ENCODE data around the gene CHIT1. TPM values are rescaled to one million over a fixed set of nuclear protein-coding genes. Genes with fewer than 3 reads are reported as not detected.

The CHIT1 gene
- total RNA-seq, 1 experiment from 2014 or later = not detected

Other genes starting within 250 kb of the CHIT1 start
- 164 and 193 TPM in 2 replicates for gene TMEM183A, start 222.3 kb downstream of the CHIT1 start, total RNA-seq (2014; rRNA removed; shearing (Covaris generic))
- gene PPFIA4, start 203.2 kb downstream of the CHIT1 start, total RNA-seq (2014; rRNA removed; shearing (Covaris generic)) = 3.1 and 7.4 TPM in 2 replicates
- not detected in 2 replicates for gene MYOG, start 143.7 kb downstream of the CHIT1 start, total RNA-seq (2014; rRNA removed; shearing (Covaris generic))
- 3.5 and 5.7 TPM in 2 replicates for gene ADORA1, start 101.9 kb downstream of the CHIT1 start, total RNA-seq (2014; rRNA removed; shearing (Covaris generic))
- gene MYBPH, start 53.8 kb downstream of the CHIT1 start, total RNA-seq (2014; rRNA removed; shearing (Covaris generic)) = not detected in 2 replicates
- 0.37 and 0.42 TPM in 2 replicates for gene CHI3L1, start 43.0 kb downstream of the CHIT1 start, total RNA-seq (2014; rRNA removed; shearing (Covaris generic))
- gene BTG2, start 75.8 kb upstream of the CHIT1 start, total RNA-seq (2014; rRNA removed; shearing (Covaris generic)) = 7.2 and 8.7 TPM in 2 replicates
- not detected in 2 replicates for gene FMOD, start 121.4 kb upstream of the CHIT1 start, total RNA-seq (2014; rRNA removed; shearing (Covaris generic))
- gene PRELP, start 246.1 kb upstream of the CHIT1 start, total RNA-seq (2014; rRNA removed; shearing (Covaris generic)) = 0.03 TPM in 1 of 2 replicates, not detected in the other

Measured in H7 (cell line).